ENCODE results near the gene NME8. TPM values are rescaled to one million over a fixed set of nuclear protein-coding genes. Genes with fewer than 3 reads are reported as not detected.

Gene NME8
- total RNA-seq, 1 donor from 2014 or later = not detected

GRCh38 chr7:37901236-37901827, 52.9 kb downstream of the NME8 start:
- no peaks in the 10 kb centered on the region for H3K4me1 ChIP-seq
- no peak for DNase-seq
- ATAC-seq = peak; percentile 54 to 74
- no peaks in the 10 kb centered on the region for H3K36me3 ChIP-seq
- no peak overlapping the region for H3K27ac ChIP-seq
- TF ChIP-seq CTCF (IDR thresholded peaks at IDR 0.05) = peak; percentile 49
- no peak overlapping the region for H3K4me3 ChIP-seq
- no peaks in the 10 kb centered on the region for H3K27me3 ChIP-seq (ENCODE audit: low read depth)
- intact Hi-C loops (cut with DNase I) = no loop called here
- H3K9me3 ChIP-seq = no peaks in the 10 kb centered on the region

- intact Hi-C loops (cut with DNase I) = no loop called here
- H3K27ac ChIP-seq = no peak overlapping the region
These were observed 53.6 kb downstream of the NME8 start for GRCh38 chr7:37901890-37902524.

GRCh38 chr7:37908221-37908788, 59.9 kb downstream of the NME8 start:
- intact Hi-C loops (cut with DNase I) = no loop called here
- ATAC-seq = no peak
- DNase-seq = no peak
- Histone ChIP-seq H3K4me1 (no peaks in the 10 kb centered on the region), H3K9me3 (no peaks in the 10 kb centered on the region), H3K27ac (no peak overlapping the region), H3K4me3 (no peak overlapping the region), H3K27me3 (ENCODE audit: low read depth) (no peaks in the 10 kb centered on the region), H3K36me3 (no peaks in the 10 kb centered on the region)
- TF ChIP-seq CTCF (IDR thresholded peaks at IDR 0.05) = no peak

More at GRCh38 chr7:37901890-37902524, 53.6 kb downstream of the NME8 start:
- Histone ChIP-seq H3K36me3 (no peaks in the 10 kb centered on the region), H3K4me1 (no peaks in the 10 kb centered on the region), H3K9me3 (no peaks in the 10 kb centered on the region), H3K27me3 (ENCODE audit: low read depth) (no peaks in the 10 kb centered on the region), H3K4me3 (no peak overlapping the region)
- no peak for TF ChIP-seq CTCF (IDR thresholded peaks at IDR 0.05)
- ATAC-seq (peak; percentile 25 to 50), DNase-seq (no peak)

- intact Hi-C loops (cut with DNase I) = no loop called here
- H3K9me3 ChIP-seq = no peaks in the 10 kb centered on the region
- ATAC-seq (no peak), DNase-seq (no peak)
- H3K27me3 ChIP-seq (ENCODE audit: low read depth) = peaks cover 11% of the 10 kb centered on the region
- H3K4me3 ChIP-seq = no peak overlapping the region
- TF ChIP-seq CTCF (IDR thresholded peaks at IDR 0.05) = no peak
- H3K36me3 ChIP-seq = no peaks in the 10 kb centered on the region
- peaks cover 20% of the 10 kb centered on the region for H3K4me1 ChIP-seq
- H3K27ac ChIP-seq = no peak overlapping the region
These were observed 64.4 kb downstream of the NME8 start for GRCh38 chr7:37912756-37913155.

GRCh38 chr7:37915438-37915837, 67.0 kb downstream of the NME8 start:
- H3K27ac ChIP-seq = peak overlapping the region; percentile 71
- H3K4me1 ChIP-seq = peaks cover 24% of the 10 kb centered on the region
- H3K27me3 ChIP-seq (ENCODE audit: low read depth) = peaks cover 11% of the 10 kb centered on the region
- H3K9me3 ChIP-seq = no peaks in the 10 kb centered on the region
- intact Hi-C loops (cut with DNase I) = no loop called here
- H3K4me3 ChIP-seq = peak overlapping the region; percentile 60
- DNase-seq = no peak
- TF ChIP-seq CTCF (IDR thresholded peaks at IDR 0.05) = no peak
- ATAC-seq = no peak
- no peaks in the 10 kb centered on the region for H3K36me3 ChIP-seq

All from lower lobe of right lung (tissue), 2 donors.